K562 (cell line): ENCODE measurements around the gene U2SURP. TPM values are rescaled to one million over a fixed set of nuclear protein-coding genes. Genes with fewer than 3 reads are reported as not detected.

Experiments used
- ATAC-seq: fragments of 200-7000 bp; cut with Tn5 transposase; 3 replicates; pipeline ENCODE4 v1.9.1; 2020; ENCODE audit warnings: moderate library complexity
- BruUV-seq: library from RNA; stranded (reverse); fragments of 400-500 nt; replicated peaks from 2 replicates; lab custom pipeline; 2021; lab: Mats Ljungman, UMichigan
- CTCF ChIA-PET: fragments of 300-600 bp; formaldehyde crosslinking; extraction: SDS; loops from one replicate; lab custom pipeline; 2021; ENCODE audit warnings: low intra/inter-chr PET ratio; lab: Yijun Ruan, JAX
- POLR2A ChIA-PET: fragments of 300-600, 350-650 bp; sonication (Branson Sonifier 250); formaldehyde crosslinking; extraction: SDS; loops from one replicate; lab custom pipeline; 2021; ENCODE audit warnings: antibody characterized with exemption, inconsistent platforms; lab: Yijun Ruan, JAX
- DNase-seq, 4 experiments: peaks; one replicate each; pipeline versions ENCODE4 v3.0.0 to v3.0.0-alpha.2; 2011 to 2018; ENCODE audit warnings: low spot score in 3 of 4, mixed read lengths in 3 of 4; ENCODE audit errors: extremely low read depth in 1 of 4
- FAIRE-seq: peaks from 2 replicates; lab custom pipeline; 2011; peaks lifted over from hg19 to GRCh38; lab: Jason Lieb, UNC
- H2AFZ ChIP-seq: 2 replicates; pipeline ENCODE4 v1.6.0; 2011; ENCODE audit warnings: low read depth, low read length, control low read depth, inconsistent platforms
- H3K27ac ChIP-seq: fragments of 200-600 bp; 3 replicates; pipeline ENCODE4 v1.8.0; 2011; ENCODE audit warnings: low read depth, mild to moderate bottlenecking, control low read depth, inconsistent platforms, low read length, moderate library complexity, mixed read lengths; ENCODE audit errors: extremely low read depth
- H3K27me3 ChIP-seq, 2 experiments: fragments of 300-600 bp in 1 of 2; 2 replicates in 1 of 2; 3 replicates in 1 of 2; pipeline versions ENCODE4 v1.6.0 to v1.8.0; 2011; ENCODE audit warnings: inconsistent platforms in 2 of 2, low read length in 2 of 2, mild to moderate bottlenecking in 1 of 2, mixed read lengths in 1 of 2, moderate library complexity in 1 of 2; ENCODE audit not compliant: control insufficient read depth in 2 of 2, insufficient read depth in 2 of 2
- H3K36me3 ChIP-seq: fragments of 300-600 bp; 3 replicates; pipeline ENCODE4 v1.8.0; 2011; ENCODE audit warnings: mild to moderate bottlenecking, low read length, inconsistent platforms; ENCODE audit not compliant: control insufficient read depth, insufficient read depth
- H3K4me1 ChIP-seq, 2 experiments: fragments of 200-600 bp in 1 of 2; replicated peaks in 1 of 2; 2 replicates in 1 of 2; 3 replicates in 1 of 2; pipeline versions ENCODE4 v1.5.1 to v1.8.0; 2011; ENCODE audit warnings: inconsistent platforms in 2 of 2, low read length in 2 of 2, mild to moderate bottlenecking in 1 of 2, mixed read lengths in 1 of 2, moderate library complexity in 1 of 2; ENCODE audit not compliant: control insufficient read depth in 2 of 2, insufficient read depth in 2 of 2
- H3K4me2 ChIP-seq: 2 replicates; pipeline ENCODE4 v1.6.1; 2011; ENCODE audit warnings: low read length, control low read depth, inconsistent platforms, mixed read lengths; ENCODE audit not compliant: insufficient read depth
- H3K4me3 ChIP-seq: fragments of 200-600 bp; sonication (generic), shearing (Covaris generic); 2 replicates; pipeline ENCODE4 v1.5.1; 2016; ENCODE audit warnings: control low read depth, inconsistent platforms
- H3K79me2 ChIP-seq: fragments of 200-600 bp; 3 replicates; pipeline ENCODE4 v1.8.0; 2011; ENCODE audit warnings: low read length, inconsistent platforms; ENCODE audit not compliant: control insufficient read depth, insufficient read depth
- H3K9ac ChIP-seq, 2 experiments: 2 replicates each; pipeline versions ENCODE4 v1.6.0 to v1.6.1; 2011; ENCODE audit warnings: low read depth in 2 of 2, low read length in 2 of 2, control low read depth in 1 of 2, inconsistent platforms in 1 of 2, mild to moderate bottlenecking in 1 of 2, mixed read lengths in 1 of 2; ENCODE audit not compliant: insufficient read depth in 1 of 2
- H3K9me1 ChIP-seq: one replicate; pipeline ENCODE4 v1.6.0; 2011; ENCODE audit warnings: inconsistent platforms, mild to moderate bottlenecking, low read length, moderate library complexity; ENCODE audit not compliant: control insufficient read depth, insufficient read depth
- H3K9me3 ChIP-seq: replicated peaks from 2 replicates; pipeline ENCODE4 v1.5.1; 2011; ENCODE audit warnings: low read depth, low read length, inconsistent platforms; ENCODE audit not compliant: control insufficient read depth, insufficient read depth
- H4K20me1 ChIP-seq: replicated peaks from 2 replicates; pipeline ENCODE4 v1.6.1; 2011; ENCODE audit warnings: low read length, inconsistent platforms, mixed read lengths; ENCODE audit not compliant: control insufficient read depth, insufficient read depth
- CCNT2 ChIP-seq: IDR thresholded peaks from 2 replicates; pipeline ENCODE4 v1.6.1; 2011; ENCODE audit warnings: borderline replicate concordance, low read depth, mild to moderate bottlenecking, moderate library complexity, mixed read lengths, low read length; ENCODE audit not compliant: insufficient read length; ENCODE audit errors: extremely low read depth
- DACH1 ChIP-seq: fragments of 450-650 bp; IDR thresholded peaks from 2 replicates; pipeline ENCODE4 v1.6.1; 2018; ENCODE audit not compliant: partially characterized antibody
- LEF1 ChIP-seq: fragments of 450-650 bp; IDR thresholded peaks from 2 replicates; pipeline ENCODE4 v1.6.1; 2016; ENCODE audit warnings: mild to moderate bottlenecking
- NFIC ChIP-seq: fragments of 450-650 bp; IDR thresholded peaks from 2 replicates; pipeline ENCODE4 v1.6.1; 2017; ENCODE audit warnings: mild to moderate bottlenecking, inconsistent platforms
- PRDM10 ChIP-seq: fragments of 450-650 bp; IDR thresholded peaks from 2 replicates; pipeline ENCODE4 v1.6.1; 2018; ENCODE audit not compliant: partially characterized antibody
- SMARCA4 ChIP-seq: fragments of 450-650 bp; IDR thresholded peaks from 2 replicates; pipeline ENCODE4 v1.6.1; 2016
- ZBTB40 ChIP-seq, 2 experiments: fragments of 450-650 bp in 1 of 2; sonication (generic) in 1 of 2; formaldehyde crosslinking in 1 of 2; IDR thresholded peaks; 2 replicates each; pipeline versions ENCODE4 v1.7.1 to v1.9.0; 2016 to 2022; ENCODE audit warnings: inconsistent platforms in 1 of 2, mild to moderate bottlenecking in 1 of 2, missing genetic modification reagents in 1 of 2
- WGBS: fragments of 100-300 bp; shearing (Covaris generic); methylation state at CpG from one replicate; pipeline ENCODE4 v1.1.6; 2016; ENCODE audit warnings: low coverage, mixed read lengths; ENCODE audit not compliant: insufficient coverage; ENCODE audit errors: missing lambda C conversion rate; 5-methylcytosine and 5-hydroxymethylcytosine counted together
- in situ Hi-C: fragments of 300-500 bp; cut with MboI; formaldehyde crosslinking; loops from 4 replicates; pipeline ENCODE4 v1.15.0; 2018; ENCODE audit warnings: inconsistent platforms, mixed read lengths
- intact Hi-C: fragments of 100-400 bp; cut with micrococcal nuclease; formaldehyde crosslinking; loops from 2 replicates; pipeline ENCODE4 v1.14.2; 2022
- polyA plus RNA-seq, 8 experiments: library from polyadenylated mRNA; depleted of rRNA in 4 of 8; stranded (reverse) in 5 of 8; unstranded in 3 of 8; fragments of >200 nt; fragmentation: Nextera tagmentation in 2 of 8; fragmentation: Illumina TruSeq in 1 of 8; extraction: Ambion mirVana in 2 of 8; extraction: Trizol in 1 of 8; gene quantifications; 2 replicates each; pipeline versions ENCODE4 v1.2.1 to v1.2.3, GENCODE V29; 2011 to 2014; ENCODE audit warnings: inconsistent platforms in 1 of 8, missing spikeins in 1 of 8
- total RNA-seq, 7 experiments: library from RNA; depleted of rRNA in 6 of 7; stranded (reverse); fragments of >200 nt in 6 of 7; fragmentation: Illumina TruSeq in 2 of 7; extraction: Trizol in 2 of 7; gene quantifications; 2 replicates each; pipeline versions ENCODE4 v1.2.1 to v1.2.3, GENCODE V29; 2011 to 2021; ENCODE audit warnings: low replicate concordance in 1 of 7

U2SURP gene
- total and polyA plus RNA-seq, 9 of the 15 experiments (the other 6 are each of a cell fraction or from before 2014, with no cell fraction given): 128 to 322 (median 191) TPM

- in situ Hi-C loops (no loop called here), intact Hi-C loops (no loop called here)
- H3K36me3 ChIP-seq: no peaks in the 10 kb centered on the region
- H3K9me1 ChIP-seq: no peaks in the 10 kb centered on the region
- POLR2A ChIA-PET: interaction anchor here (1.1 to 2.1 kb wide), 5 partner anchors 8 to 109 kb away, joined by 3 to 6 read pairs (median 4); no protein-coding TSS in a partner anchor
- H3K4me1 ChIP-seq: peaks cover 4 to 16% of the 10 kb centered on the region in 2 experiments; a peak in 4 of 5 replicates
- DNase-seq: peak in 1 of 4 experiments; percentile 37
- H3K79me2 ChIP-seq: no peaks in the 10 kb centered on the region
- H3K4me3 ChIP-seq: no peak overlapping the region
- peak overlapping the region; percentile 50 for H3K4me2 ChIP-seq
- H4K20me1 ChIP-seq: no peaks in the 10 kb centered on the region
- H3K9me3 ChIP-seq: no peaks in the 10 kb centered on the region
- peak; percentile 75 for FAIRE-seq
- no peaks in the 10 kb centered on the region for H3K27me3 ChIP-seq
- no TSS peak for BruUV-seq
- 36% methylated on average over 8 of the region's 8 CpGs for WGBS
- H2AFZ ChIP-seq: peak overlapping the region; percentile 75
- H3K9ac ChIP-seq: peak overlapping the region in 1 of 2 experiments; percentile 50; a peak in 1 of 4 replicates
- no peak overlapping the region for H3K27ac ChIP-seq
- ATAC-seq: peak; percentile 62
- CTCF ChIA-PET: no interaction called here
- TF ChIP-seq LEF1 (no peak), DACH1 (peak; percentile 29), PRDM10 (peak; percentile 57), ZBTB40 (IDR thresholded peaks at IDR 0.05) (0 out of 2 replicates have a peak, but pooled peaks have one; percentile 19), ZBTB40 (CRISPR knock-in tag; IDR thresholded peaks at IDR 0.05) (no peak), NFIC (peak; percentile 80), SMARCA4 (0 out of 2 replicates have a peak, but pooled peaks have one; percentile 26), CCNT2 (no peak)
Measured at GRCh38 chr3:142952272-142953193, 48.8 kb upstream of the U2SURP start.
